Activated naive CD4-positive, alpha-beta T cell treated with Interleukin-2 at 50 U/mL for 16 hours (primary cell): ENCODE results near the gene GH2.
"Not testable (repeated sequence)": the region's sequence is repeated elsewhere in the genome, so short reads cannot be mapped to it uniquely, and the experiment has no call there.

Experiments used
- DNase-seq: peaks from one replicate; pipeline ENCODE4 v3.0.0-alpha.2; 2020

GH2 gene

DNA sequence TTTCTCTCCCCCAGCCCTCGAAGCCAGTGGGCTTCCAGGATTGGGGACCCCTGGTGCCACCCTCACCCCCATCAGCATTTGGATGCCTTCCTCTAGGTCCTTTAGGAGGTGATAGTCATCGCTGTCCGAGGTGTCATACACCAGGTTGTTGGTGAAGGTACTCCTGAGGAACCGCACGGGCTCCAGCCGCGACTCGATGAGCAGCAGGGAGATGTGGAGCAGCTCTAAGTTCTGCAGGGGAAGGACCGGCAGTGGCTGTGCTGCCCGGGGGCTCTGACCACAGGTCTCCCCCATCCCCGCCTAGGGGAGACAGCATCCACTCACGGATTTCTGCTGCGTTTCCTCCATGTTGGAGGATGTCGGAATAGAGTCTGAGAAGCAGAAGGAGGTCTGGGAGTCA lies 28.4 kb upstream of the GH2 start:
- DNase-seq = no peak

DNA sequence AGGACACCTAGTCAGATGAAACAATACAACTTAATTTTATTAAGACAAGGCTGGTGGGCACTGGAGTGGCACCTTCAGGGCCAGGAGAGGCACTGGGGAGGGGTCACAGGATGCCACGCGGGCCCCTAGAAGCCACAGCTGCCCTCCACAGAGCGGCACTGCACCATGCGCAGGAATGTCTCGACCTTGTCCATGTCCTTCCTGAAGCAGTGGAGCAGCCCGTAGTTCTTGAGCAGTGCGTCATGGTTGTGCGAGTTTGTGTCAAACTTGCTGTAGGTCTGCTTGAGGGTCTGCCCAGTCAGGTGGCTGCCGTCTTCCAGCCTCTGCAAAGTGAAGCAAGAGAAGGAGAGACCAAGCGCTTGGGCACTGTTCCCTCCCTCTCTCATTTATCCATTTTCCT lies 27.8 kb upstream of the GH2 start:
- not testable (repeated sequence) for DNase-seq

DNA sequence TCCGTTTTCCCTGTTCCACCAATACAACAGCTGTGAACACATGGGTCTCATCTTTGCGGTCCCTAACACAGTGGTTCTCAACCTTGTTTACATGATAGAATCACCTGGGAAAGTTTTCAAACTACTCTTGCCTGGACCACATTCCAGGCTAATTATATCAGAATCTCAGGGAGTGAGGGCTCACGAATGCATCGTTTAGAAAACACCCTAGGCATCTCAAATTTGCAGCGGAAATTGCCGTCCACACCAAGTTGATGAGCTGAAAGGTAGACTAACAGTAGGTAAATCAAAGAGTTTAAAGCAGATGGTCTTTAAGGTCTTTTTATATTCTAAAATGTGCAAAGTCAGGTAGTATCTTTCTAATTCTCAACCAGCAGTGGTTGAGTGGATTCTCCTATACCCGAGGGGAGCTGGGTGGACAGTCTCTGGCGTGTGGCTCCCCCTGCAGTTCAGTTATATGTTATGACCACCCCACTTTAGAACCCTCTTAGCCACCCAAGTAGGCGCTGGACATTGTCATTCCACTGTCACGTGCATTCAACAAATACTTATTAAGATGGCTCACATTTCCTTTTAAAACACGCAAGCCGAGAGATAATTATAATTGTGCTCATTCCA lies 25.5 kb upstream of the GH2 start:
- not testable (repeated sequence) for DNase-seq

DNA sequence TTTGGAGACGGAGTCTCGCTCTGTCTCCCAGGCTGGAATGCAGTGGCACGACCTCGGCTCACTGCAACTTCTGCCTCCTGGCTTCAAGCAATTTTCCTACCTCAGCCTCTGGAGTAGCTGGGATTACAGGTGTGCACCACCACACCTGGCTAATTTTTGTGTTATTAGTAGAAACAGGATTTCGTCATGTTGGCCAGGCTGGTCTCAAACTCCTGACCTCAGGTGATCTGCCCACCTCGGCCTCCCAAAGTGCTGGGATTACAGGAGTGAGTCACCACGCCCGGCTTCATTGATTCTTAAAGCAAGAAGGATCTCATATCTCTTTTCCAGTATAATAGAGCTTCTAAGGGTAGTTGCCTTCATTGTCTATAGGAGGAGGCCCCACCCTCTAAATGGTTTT lies 23.1 kb upstream of the GH2 start:
- DNase-seq = not testable (repeated sequence)

DNA sequence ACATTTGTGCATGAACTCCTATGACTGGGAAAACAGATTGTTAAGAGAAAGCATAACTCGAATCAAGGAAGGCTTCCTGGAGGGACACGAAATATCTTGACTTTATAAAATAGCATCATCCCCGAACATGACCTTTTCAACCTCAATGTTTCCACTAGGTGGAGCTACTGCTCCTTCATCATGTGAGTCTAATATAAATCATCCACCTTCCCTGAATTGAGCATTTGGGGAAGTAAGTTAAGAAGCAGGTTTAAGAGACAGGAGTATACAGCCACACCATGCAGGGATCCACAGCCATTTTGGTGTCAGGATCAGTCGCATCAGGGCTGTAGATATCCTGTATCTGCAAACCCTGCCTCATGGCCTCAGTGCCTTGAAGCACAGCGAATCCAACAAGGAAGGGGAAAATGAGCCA lies 22.1 kb upstream of the GH2 start:
- not testable (repeated sequence) for DNase-seq

DNA sequence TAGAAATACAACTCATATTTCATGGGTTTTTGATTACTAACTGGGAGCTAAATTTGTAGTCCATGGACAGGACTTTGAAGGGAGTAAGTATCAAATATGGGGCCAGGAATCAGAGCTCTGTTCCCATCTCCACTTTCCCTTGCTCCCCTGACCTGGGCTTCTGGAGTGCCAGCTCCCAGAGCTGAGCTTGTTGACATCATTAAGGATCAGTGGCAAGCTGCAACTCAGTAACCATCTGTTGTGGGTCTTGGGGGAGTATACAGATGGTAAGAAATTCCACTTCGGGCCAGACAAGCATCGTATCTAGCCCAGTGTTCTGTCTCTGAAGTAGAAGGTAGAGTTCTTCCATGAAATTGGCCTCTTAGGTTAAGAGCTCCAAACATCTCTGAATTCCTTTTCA lies 20.2 kb upstream of the GH2 start:
- DNase-seq = not testable (repeated sequence)

DNA sequence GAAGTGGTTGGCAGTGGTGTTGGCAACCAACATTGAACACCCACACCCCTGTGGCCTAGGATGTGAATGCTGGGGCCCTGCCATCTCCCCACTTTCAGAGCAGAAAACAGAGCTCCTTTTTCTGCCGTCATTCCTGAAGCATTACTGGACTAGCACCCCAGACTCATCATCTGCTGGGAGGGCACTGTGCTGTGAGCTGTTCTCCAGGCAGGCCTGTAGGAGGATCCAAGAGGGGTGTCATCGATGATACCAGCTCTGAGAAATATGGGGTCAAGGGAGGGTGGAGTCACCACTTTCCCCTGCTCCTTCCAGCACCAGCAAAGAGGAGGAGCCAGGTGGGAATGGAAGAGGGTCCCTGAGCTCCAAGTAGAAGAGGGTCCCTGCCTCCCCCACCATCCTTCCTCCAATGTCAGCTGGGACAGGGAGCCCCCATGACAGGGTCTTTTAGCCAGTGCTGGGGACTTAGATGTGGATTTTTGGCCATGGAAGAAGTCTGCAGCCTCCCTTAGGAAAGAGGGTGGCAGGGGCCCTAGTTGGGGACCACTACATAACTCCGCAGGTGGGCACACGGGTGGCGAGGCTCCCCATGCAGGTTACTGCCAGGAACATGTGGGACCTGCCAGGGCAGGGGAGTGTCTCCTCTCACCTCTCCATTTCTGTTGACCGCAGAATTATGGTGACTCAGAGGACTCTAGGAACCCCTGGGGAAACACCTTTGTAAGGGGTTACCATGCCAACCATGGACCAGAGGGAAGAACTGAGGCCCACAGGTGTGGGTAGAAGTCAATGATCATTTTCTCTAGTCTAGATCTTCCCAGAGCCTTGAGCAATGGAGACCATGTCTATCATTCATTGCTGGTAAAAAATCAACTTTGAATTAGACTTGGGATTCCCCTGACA lies 17.4 kb upstream of the GH2 start:
- peak; percentile 50 for DNase-seq

DNA sequence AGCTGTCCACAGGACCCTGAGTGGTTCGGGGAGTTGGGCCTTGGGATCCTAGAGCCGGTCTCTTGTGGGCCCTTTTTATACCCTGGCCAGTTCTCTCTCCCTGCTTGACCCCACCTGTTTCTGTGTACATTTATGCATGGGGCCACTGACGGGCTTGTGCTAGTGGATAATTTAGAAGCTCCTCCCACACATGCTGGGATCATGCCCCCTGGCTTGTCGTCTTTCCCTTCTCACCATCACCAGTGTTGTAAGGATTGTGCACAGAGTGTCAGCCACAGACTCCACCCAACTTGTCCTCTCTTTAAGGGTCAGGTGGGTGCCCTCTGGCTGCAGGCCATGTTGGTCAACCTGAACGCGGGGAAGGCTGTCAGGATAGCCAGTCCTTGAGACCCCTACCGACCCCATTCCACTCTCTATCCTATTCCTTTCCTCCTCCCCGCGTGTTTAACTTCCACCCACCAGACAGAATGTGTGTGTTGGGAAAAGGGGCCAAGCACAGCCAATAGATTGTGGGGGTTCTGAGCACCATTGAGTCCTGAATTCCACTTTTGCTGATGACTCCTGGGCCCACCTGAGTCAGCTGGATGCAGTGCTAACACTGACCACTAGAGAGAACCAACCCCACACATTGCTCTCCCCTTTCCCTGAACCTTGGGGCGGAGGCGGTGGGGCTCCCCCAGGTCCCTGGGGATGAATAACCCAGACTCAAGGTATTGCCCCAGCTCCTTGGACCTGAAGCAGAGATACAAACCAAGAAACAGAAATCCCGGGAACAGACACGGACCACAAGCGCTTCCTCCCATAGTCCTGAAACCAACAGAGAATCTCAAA lies 15.0 kb upstream of the GH2 start, which contains the start of gene CSH1:
Gene CSH1, minus strand, starts transcription at position 51 of the 831 bp plus-strand sequence. CDS start 63 bp downstream, outside the sequence.
- not testable (repeated sequence) for DNase-seq

DNA sequence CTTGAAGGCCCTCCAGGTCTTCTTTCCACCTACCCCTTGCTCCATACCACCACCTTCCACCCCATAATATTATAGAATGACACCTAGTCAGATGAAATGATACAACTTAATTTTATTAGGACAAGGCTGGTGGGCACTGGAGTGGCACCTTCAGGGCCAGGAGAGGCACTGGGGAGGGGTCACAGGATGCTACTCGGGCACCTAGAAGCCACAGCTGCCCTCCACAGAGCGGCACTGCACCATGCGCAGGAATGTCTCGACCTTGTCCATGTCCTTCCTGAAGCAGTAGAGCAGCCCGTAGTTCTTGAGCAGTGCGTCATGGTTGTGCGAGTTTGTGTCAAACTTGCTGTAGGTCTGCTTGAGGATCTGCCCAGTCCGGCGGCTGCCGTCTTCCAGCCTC lies 13.1 kb upstream of the GH2 start:
- DNase-seq = not testable (repeated sequence)

DNA sequence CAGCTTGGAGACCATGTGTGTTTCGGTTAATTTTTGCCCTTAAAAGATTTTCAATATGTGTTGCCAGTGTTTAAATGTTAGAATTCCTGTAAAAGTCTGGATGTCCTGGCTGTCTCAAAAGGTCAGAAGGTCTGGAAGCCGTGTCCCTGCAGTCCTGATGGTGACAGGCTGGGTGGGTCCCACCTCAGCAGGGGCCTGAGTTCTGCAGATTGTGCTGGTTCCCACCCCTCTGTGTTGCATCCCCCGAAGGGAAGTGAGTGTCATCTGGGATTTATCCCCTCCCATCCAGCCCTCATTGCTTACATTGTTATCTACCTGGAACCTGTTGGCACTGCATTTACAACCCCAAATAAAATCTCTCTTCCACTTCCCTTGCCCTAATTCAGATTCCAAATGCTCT lies 12.3 kb upstream of the GH2 start:
- not testable (repeated sequence) for DNase-seq

DNA sequence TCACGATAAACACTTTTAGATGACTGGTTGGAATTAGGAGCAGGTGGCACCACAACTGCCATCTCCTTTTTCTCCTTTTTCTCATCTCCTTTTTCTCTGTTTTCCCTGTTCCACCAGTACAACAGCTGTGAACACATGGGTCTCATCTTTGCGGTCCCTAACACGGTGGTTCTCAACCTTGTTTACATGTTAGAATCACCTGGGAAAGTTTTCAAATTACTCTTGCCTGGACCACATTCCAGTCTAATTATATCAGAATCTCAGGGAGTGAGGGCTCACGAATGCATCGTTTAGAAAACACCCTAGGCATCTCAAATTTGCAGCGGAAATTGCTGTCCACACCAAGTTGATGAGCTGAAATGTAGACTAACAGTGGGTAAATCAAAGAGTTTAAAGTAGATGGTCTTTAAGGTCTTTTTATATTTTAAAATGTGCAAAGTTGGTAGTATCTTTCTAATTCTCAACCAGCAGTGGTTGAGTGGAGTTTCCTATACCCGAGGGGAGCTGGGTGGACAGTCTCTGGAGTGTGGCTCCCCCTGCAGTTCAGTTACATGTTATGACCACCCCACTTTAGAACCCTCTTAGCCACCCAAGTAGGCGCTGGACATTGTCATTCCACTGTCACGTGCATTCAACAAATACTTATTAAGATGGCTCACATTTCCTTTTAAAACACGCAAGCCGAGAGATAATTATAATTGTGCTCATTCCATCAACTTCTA lies 10.7 kb upstream of the GH2 start:
- not testable (repeated sequence) for DNase-seq

DNA sequence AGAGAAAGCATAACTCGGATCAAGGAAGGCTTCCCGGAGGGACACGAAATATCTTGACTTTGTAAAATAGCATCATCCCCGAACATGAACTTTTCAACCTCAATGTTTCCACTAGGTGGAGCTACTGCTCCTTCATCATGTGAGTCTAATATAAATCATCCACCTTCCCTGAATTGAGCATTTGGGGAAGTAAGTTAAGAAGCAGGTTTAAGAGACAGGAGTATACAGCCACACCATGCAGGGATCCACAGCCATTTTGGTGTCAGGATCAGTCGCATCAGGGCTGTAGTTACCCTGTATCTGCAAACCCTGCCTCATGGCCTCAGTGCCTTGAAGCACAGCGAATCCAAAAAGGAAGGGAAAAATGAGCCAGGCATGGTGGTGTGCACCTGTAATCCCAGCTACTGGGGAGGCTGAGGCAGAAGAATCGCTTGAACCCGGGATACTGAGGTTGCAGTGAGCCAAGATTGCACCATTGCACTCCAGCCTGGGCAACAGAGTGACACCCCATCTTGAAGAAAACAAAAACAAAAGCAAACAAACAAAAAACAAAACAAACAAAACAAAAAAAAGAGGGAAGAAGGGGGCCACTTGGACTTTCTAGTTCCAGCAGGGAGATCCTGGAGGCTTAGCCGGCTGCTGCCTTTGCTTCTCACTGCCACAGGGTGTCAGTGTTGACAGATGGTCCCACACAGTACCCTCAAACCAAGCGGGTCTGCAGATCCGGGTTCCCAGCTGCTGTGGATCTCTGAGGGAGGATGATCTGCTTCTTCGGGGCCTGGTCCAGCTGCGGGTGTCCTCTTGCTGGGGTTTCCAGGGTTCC lies 7.5 kb upstream of the GH2 start:
- not testable (repeated sequence) for DNase-seq

DNA sequence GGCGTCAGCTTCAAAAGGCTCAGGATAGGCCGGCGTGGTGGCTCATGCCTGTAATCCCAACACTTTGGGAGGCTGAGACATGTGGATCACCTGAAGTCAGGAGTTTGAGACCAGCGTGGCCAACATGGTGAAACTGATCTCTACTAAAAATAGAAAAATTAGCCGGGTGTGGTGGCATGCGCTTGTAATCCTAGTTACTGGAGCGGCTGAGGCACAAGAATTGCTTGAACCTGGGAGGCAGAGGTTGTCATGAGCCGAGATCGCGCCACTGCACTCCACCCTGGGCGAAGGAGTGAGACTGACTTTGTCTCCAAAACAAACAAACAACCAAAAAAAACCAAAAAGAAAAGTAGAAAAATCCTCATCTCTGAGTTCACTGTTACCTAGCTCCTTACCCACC lies 3.4 kb upstream of the GH2 start:
- DNase-seq = not testable (repeated sequence)

DNA sequence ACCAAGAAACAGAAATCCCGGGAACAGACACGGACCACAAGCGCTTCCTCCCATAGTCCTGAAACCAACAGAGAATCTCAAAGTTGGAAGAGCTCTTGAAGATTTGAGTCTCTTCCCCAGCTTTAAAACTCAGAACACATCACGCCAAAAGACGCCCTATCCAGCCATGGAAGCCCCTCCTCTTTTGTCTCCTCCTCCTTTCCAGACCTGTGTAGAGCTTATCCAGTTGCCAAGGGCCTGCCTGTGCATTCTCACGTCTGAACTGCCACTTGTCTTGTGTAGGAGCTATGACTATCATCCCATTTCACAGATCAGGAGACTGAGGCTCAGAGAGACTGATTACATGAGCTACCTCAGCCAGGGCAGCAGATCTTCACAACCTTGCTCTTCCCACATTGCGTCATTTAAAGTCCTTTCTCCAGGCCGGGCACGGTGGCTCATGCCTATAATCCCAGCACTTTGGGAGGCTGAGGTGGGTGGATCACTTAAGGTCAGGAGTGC lies 932 bp upstream of the GH2 start:
- not testable (repeated sequence) for DNase-seq

DNA sequence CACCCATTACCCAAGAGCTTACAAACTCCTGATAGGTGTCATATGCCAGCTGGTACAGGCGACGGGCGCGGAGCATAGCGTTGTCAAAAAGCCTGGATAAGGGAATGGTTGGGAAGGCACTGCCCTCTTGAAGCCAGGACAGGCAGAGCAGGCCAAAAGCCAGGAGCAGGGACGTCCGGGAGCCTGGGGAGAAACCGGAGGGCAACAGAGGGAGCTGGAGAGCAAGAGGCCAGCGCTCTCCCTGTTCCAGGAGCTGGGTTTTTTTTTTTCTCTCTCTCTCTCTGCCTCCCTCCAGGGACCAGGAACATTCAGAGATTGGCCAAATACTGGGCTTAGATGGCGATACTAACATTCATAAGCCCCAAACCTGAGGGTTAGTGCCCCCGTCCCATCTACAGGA lies 407 bp downstream of the GH2 start:
- DNase-seq = not testable (repeated sequence)

DNA sequence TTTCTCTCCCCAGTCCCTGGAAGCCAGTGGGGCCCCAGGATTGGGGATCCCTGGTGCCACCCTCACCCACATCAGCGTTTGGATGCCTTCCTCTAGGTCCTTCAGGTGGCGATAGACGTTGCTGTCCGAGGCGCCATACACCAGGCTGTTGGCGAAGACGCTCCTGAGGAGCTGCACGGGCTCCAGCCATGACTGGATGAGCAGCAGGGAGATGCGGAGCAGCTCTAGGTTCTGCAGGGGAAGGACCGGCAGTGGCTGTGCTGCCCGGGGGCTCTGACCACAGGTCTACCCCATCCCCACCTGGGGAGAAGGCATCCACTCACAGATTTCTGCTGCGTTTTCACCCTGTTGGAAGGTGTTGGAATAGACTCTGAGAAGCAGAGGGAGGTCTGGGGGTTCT lies 1.0 kb downstream of the GH2 start:
- DNase-seq = no peak

DNA sequence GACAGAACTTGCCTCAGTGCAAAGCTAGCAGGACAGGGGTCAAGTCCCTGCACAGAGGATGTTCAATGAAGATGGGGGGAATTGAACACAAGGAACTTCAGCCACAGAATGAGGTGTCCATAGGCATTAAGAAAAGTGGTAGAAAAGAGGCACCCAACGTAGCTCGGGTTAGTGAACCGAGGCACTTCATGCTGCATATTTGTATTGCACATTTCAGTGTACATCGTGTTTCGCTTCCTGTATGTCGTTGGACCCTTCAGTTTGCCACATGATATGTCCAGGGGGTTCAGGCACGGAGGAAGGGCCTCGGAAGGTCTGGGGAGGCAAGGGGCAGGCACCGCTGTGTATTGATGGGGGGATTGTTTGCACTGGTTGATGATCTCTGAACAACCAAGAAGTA lies 3.3 kb downstream of the GH2 start:
- DNase-seq = not testable (repeated sequence)

DNA sequence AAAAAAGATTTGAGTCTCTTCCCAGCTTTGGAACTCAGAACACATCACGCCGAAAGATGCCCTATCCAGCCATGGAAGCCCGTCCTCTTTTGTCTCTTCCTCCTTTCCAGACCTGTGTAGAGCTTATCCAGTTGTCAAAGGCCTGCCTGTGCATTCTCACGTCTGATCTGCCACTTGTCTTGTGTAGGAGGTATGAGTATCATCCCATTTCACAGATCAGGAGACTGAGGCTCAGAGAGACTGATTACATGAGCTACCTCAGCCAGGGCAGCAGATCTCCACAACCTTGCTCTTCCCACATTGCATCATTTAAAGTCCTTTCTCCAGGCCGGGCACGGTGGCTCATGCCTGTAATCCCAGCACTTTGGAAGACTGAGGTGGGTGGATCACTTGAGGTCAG lies 7.1 kb downstream of the GH2 start:
- not testable (repeated sequence) for DNase-seq

DNA sequence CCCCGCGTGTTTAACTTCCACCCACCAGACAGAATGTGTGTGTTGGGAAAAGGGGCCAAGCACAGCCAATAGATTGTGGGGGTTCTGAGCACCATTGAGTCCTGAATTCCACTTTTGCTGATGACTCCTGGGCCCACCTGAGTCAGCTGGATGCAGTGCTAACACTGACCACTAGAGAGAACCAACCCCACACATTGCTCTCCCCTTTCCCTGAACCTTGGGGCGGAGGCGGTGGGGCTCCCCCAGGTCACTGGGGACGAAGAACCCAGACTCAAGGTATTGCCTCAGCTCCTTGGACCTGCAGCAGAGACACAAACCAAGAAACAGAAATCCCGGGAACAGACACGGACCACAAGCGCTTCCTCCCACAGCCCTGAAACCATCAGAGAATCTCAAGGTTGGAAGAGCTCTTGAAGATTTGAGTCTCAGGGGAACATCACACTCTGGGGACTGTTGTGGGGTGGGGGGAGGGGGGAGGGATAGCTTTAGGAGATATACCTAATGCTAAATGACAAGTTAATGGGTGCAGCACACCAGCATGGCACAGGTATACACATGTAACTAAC lies 7.6 kb downstream of the GH2 start:
- not testable (repeated sequence) for DNase-seq

DNA sequence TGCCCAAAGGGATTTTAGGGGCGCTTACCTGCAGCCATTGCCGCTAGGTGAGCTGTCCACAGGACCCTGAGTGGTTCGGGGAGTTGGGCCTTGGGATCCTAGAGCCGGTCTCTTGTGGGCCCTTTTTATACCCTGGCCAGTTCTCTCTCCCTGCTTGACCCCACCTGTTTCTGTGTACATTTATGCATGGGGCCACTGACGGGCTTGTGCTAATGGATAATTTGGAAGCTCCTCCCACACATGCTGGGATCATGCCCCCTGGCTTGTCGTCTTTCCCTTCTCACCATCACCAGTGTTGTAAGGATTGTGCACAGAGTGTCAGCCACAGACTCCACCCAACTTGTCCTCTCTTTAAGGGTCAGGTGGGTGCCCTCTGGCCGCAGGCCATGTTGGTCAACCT lies 8.2 kb downstream of the GH2 start, which contains the start of gene CSH2:
Gene CSH2, minus strand, starts transcription at position 101 of the 400 bp plus-strand sequence. Its CDS starts 63 bp downstream, at position 38.
- not testable (repeated sequence) for DNase-seq
